ENCODE data around the gene KAT2A.

The KAT2A gene

GRCh38 chr17:42072323-42073187 is 48.6 kb downstream of the KAT2A start:
- H3K27ac Mint-ChIP-seq = no peak overlapping the region
- peaks cover 19% of the 10 kb centered on the region for H3K4me1 Mint-ChIP-seq
- H3K9me3 Mint-ChIP-seq = no peaks in the 10 kb centered on the region
- peak; percentile 46 for ATAC-seq
- no peaks in the 10 kb centered on the region for H3K36me3 Mint-ChIP-seq
- H3K4me3 Mint-ChIP-seq = peak overlapping the region; percentile 64
- peaks cover 36% of the 10 kb centered on the region for H3K27me3 Mint-ChIP-seq

DNA sequence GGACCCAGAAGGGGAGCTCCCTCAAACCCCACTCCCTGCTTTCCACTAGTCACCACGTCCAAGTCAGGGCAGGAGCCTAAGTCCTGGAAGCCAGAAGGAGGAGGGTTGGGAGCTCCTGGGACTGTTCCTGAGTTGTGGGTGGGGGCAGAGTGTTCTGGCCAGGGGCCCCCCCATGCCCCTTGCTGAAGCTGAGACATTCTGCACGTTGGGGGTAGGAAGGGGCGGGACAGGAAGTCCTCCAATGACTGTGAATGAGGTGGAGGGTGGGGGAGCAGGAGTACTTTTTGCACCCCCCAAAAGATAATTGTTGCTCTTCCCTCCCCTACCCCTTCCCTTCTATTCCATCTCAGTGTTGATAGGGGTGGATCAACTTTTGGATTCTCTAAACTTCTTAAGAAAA is 49.4 kb downstream of the KAT2A start:
- H3K36me3 Mint-ChIP-seq = no peaks in the 10 kb centered on the region
- H3K27ac Mint-ChIP-seq = no peak overlapping the region
- no peaks in the 10 kb centered on the region for H3K9me3 Mint-ChIP-seq
- peaks cover 24% of the 10 kb centered on the region for H3K4me1 Mint-ChIP-seq
- ATAC-seq = no peak
- peaks cover 36% of the 10 kb centered on the region for H3K27me3 Mint-ChIP-seq
- peak overlapping the region; percentile 43 for H3K4me3 Mint-ChIP-seq

DNA sequence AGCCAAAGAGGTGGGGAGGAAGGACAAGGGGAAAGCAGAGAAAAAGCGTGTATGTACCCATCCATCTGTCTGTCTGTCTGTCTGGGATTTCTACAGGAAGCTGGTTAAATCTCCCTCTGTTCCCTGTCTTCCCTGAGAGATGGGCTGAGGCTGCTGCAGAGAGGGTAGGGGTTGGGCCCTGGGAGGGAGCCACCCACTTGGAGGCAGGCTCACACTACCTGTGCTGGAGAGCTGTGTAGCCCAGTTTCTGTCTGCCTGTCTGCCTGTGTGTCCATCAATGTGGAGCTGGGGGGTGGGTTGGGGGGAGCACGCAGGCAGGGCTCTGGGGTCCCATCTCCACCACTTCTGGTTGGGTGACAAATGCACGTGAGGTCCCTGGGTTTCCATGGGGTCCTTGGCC is 52.2 kb downstream of the KAT2A start:
- no peak for ATAC-seq
- H3K4me3 Mint-ChIP-seq = no peak overlapping the region
- H3K27ac Mint-ChIP-seq = no peak overlapping the region

GRCh38 chr17:42067371-42068091 is 53.6 kb downstream of the KAT2A start:
- no peak for ATAC-seq
- no peak overlapping the region for H3K4me3 Mint-ChIP-seq

More for the DNA sequence above, 52.2 kb downstream of the KAT2A start:
- H3K9me3 Mint-ChIP-seq = no peaks in the 10 kb centered on the region
- peaks cover 29% of the 10 kb centered on the region for H3K4me1 Mint-ChIP-seq
- H3K36me3 Mint-ChIP-seq = no peaks in the 10 kb centered on the region
- H3K27me3 Mint-ChIP-seq = peaks cover 32% of the 10 kb centered on the region

DNA sequence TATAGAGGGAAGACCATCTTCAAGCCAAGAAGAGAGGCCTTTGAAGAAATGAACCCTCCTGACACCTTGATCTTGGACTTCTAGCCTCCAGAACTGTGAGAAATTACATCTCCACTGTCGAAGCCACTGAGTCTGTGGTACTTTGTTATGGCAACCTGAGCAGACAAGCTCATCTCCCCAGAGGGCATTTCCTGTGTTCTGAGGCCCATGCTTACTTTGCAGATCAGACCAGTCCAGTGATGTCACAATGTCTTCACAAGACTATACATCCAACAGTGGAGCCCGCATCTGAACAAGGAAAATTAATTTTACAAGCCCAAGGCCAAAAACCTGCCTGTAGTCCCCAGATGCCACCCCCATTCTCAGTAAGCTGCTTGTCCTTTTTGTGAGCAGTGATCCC is 56.0 kb downstream of the KAT2A start:
- H3K36me3 Mint-ChIP-seq = no peaks in the 10 kb centered on the region
- no peaks in the 10 kb centered on the region for H3K9me3 Mint-ChIP-seq
- H3K4me3 Mint-ChIP-seq = no peak overlapping the region
- H3K27me3 Mint-ChIP-seq = no peaks in the 10 kb centered on the region
- H3K4me1 Mint-ChIP-seq = peaks cover 27% of the 10 kb centered on the region
- ATAC-seq = no peak
- H3K27ac Mint-ChIP-seq = peak overlapping the region; percentile 77

More at GRCh38 chr17:42067371-42068091, 53.6 kb downstream of the KAT2A start:
- peaks cover 34% of the 10 kb centered on the region for H3K4me1 Mint-ChIP-seq
- no peaks in the 10 kb centered on the region for H3K36me3 Mint-ChIP-seq
- no peaks in the 10 kb centered on the region for H3K9me3 Mint-ChIP-seq
- peaks cover 18% of the 10 kb centered on the region for H3K27me3 Mint-ChIP-seq
- H3K27ac Mint-ChIP-seq = no peak overlapping the region
